GM18519 (cell line): ENCODE measurements around the gene KLK11.

Experiments used
- ATAC-seq: cut with Tn5 transposase; IDR thresholded peaks from one replicate; pipeline ENCODE4 v1.9.1; 2021; ENCODE audit warnings: mild to moderate bottlenecking, moderate library complexity; ENCODE audit not compliant: unreplicated experiment, low FRiP score

The KLK11 gene

DNA sequence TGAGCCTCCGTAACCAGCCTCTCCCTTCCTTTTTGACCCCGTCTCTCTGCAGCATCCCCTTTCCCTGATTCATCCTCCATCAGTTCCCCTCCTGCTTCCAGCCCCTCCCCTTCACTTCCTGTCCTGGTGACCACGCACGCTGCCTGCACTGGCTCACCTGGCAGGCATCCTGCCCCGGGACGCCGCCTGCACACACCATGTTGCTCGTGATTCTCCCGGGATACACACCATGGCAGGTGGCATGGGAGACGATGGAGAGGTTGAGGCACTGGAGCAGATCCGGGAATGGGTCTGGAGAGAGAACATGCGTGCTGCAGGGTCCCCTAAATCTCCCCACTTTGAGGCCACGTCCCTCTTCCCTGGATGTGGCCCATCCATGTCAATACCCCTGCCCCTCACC is 4.2 kb upstream of the KLK11 start:
- no peak for ATAC-seq

DNA sequence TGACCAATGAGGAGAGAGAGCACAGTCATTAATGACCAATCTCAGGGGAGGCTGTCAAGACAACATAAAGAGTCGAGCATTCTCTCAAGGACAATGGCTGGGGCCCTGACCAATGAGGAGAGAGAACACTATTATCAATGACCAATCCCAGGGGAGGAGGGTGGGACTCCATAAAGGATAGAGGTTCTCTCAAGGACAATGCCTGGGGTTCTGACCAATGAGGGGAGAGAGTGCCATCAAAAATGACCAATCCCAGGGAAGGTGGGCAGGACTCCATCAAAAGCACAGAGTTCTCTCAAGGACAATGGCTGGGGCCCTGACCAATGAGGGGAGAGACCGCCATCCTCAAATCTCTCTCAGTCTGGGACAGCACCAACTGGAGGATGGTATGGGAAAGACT is 3.3 kb upstream of the KLK11 start:
- no peak for ATAC-seq

DNA sequence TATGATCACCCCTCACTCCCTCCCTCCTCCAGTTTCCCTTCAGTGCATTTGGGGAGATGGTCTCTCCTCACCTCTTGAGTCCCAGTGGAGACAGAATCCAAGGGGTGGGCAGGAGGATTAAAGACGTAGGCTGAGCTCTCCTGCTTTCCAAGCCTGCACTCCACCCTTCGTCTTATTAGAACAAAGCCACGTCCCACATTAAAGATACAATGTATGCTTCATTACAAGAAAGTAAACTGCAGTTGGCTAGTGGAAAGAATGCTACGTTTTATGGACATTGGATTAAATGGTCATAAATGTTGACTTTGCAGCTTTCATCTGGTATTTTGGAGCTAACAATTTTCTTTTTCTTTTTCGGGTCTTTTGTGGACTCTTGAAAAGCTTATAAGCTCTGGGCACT is 1.5 kb upstream of the KLK11 start:
- no peak for ATAC-seq

DNA sequence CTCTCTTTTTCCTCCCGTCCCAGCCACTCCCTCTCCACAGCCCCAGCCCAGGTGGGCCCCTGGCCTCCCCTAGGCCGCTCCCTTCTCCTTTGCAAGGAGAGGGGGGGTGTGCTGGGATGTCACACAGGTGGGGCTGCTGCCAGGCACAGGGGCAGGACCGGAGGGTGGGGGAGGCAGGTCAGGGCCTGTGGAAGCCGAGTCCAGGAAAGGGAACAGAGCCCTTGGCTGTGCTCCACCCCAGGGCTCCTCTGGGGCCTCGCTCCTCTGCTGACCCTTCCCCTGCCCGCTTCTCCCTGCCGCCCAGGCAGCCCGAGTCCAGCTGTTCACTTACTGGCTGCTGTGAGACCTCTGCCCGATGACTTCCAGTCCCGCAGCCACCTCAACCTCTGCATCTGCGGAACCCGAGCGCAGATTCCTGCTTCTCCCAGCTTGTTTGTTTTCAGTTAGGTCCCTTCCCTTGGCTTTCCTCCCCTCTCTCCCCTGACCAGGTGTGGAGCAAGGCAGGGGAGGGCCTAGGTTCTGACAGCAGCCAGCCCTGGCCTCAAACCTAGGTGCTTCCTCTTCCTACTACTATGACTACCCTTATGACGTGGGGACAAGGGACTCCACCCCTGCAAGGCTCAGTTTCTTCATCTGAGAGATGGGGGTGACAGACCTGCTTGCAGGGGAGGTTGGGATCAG is 850 bp upstream of the KLK11 start:
- ATAC-seq = no peak

DNA sequence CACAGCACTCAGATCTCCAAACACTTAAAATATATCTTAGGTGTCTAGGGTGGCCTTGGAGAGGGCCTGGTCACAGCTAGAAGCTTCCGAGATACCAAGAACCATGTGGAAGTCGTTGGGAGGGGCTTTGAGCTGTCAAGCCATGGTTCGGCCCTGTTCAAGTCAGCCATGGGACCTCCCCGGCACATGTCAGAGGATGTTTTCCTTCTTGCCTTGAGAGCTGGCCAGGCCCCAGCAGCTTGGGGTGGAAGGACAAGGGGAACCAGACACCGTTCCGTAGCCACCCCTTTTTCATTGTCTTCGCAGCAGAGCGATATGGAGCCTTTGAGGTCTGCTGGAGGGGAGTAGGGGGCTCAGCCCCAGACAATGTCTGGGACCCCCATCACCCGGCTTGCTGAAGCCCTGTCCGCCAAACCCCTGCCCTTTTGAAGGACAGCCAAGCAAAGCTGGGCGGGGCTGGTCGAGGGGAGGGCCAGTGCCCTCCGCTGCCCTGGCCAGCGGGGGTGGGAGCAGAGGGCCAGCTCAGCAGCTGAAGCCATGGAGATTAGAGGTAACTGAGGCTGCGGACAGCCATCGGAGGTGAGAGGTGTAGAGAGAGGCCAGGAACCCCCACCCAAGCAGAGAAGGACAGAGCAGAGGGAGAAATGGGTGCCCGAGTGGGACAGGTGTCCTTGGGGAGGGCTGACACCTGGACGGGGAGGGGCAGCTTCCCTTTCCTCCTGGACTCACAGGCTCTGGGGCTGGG is 435 bp downstream of the KLK11 start:
- ATAC-seq = no peak

DNA sequence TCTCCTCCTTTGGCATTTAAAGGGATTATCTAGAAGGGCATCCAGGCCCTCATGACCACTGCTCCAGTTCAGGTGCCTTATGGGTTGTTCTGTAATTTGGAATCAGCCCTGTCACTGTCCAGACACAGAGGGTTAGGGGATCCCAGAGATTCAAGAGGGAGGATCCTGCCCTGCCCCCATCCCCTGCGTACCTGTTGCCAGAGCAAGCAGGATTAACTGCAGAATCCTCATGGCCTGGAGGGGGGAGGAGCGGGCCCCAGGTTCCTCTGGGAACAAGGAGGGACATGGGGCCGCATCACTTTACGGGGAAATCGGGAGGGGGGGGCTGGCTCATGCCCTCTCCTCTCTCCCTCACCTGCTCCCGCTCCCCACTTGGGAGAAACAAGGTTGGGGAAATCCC is 1.0 kb downstream of the KLK11 start:
- ATAC-seq = no peak

DNA sequence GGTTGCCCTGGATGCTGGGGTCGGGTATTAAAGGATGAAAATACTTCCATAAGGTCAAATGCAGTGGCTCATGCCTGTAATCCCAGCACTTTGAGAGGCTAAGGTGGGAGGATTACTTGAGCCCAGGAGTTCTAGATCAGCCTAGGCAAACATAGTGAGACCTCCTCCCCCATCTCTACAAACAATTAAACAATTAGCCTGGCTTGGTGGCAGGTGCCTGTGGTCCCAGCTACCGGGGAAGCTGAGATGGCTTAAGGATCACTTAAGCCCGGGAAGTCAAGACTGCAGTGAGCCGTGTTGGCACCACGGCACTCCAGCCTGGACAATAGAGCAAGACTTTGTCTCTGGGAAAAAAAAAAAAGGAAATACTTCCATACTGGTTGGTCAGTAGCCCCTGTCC is 1.5 kb downstream of the KLK11 start:
- ATAC-seq = no peak

DNA sequence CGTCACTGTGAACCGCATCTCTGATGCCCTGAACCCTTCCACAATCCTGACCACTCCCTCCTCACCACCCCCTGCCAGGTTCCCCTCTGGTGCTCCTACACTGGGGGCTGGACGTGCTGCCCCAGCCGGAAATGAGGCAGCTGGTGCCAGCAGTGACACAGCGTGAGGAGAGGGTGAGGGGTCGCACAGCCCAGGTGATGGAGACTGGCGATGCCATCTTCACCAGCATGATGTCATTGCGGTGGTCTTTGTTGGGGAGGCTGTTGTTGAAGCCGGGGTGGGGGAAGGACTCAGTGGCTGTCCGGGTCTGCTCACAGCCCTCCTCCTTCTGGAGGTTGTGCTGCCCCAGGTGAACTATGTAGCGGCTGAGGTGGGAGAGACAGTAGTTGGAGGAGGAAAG is 2.5 kb downstream of the KLK11 start:
- ATAC-seq = no peak

DNA sequence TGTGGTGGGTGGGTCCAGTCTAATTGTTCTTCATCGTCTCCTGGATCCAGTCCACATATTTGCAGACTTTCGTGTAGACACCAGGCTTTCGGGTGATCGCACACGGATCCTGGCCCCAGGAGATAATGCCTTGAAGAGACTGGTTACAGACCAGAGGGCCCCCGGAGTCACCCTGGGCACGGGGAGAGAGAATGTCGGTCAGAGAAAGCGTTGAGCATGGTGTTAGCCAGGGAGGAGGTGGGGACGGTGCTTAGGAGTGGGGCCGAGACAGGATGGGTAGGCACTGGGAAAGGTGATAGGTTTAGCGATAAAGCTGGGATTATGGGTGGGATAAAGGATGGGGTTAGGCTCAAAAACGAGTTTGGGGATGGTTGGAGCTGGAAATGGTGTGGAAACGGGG is 3.9 kb downstream of the KLK11 start:
- no peak for ATAC-seq

DNA sequence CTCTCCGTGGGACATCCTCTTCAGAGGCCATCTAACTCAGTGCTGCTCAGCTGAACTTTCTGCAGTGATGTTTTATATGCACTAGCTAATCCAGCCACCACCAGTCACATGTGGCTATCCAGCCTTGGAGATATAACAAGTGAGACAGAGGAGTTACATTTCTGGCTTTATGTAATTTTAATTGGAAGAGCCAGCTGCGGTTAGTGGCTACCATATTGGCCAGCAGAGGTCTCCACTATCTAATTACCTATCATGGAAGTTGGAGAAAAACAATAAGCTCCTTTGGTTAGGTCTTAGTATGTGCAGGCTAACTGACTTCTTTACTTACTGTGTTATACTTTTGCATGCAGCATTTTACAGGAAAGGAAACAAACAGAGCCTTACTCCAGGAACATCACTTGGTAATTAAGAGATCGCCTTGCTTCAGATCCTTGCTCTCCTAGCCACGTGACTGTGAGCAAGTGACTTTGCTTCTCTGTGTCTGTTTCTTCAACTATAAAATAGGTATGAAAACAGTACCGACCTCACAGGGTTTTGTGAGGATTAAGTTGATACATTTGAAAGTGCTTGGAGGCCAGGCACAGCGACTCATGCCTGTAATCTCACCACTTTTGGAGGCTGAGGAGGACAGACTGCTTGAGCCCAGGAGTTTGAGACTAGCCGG is 5.3 kb downstream of the KLK11 start:
- no peak for ATAC-seq

DNA sequence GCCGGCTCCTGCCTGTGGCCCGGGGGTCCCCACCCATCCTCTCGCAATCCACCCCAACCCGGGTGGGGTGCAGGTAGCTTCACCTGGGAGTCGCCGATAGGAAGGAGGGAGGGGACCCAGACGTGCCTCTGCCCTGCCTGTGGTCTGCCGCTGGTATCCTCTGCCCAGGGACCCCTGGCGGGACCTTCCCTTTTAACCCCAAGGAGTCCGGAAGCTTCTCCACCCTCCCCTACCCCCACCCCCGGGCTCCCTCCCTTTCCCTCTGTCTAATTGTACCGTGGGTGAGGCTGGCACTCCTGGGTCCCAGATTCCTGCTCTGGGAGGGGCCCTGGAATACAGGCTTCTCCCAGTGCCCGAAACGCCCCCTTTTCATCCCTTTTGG is 6.9 kb downstream of the KLK11 start, which contains the start of gene KLK10:
KLK10 (minus strand) TSS at position 166 of the 382 bp plus-strand sequence. CDS start 579 bp downstream, outside the sequence.
- ATAC-seq = no peak

DNA sequence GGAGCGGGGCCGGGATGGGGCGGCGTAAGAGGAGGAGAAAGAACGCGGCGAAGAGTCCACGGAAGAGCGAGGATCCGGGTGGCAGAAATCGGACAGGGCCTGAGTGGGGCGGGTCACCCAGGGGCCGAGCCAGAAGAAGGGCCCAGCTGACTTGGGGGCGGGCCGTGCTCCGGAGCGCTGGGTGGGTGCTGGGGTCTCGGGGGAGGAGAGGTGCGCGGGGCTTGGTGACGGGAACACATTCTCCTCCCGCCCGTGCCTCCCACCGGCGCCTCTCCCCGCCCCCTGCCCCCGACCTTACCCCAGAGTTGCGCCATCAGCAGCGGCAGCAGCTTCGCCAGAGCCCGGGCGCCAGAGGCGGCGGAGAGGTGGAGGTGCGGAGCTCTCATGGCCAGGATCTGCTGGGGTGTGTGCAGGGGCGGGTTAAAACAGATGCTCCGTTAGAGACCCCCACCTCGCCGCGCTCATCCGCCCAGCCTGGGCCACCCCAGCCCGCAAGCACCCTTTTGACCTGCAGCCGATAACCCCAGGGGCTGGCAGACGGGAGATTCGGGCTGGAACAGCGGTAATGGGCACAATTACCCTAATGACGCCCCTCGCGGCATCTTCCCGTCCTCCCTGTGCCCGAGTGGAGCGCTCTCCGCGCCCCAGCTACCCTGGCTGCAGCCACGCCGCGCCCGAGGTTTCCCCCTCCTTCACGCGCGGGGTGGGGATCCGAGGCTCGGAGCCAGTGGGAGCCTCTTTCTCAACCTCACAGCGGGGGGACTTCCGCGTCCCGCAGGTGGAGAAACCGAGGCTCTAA is 7.5 kb downstream of the KLK11 start:
- ATAC-seq = no peak

DNA sequence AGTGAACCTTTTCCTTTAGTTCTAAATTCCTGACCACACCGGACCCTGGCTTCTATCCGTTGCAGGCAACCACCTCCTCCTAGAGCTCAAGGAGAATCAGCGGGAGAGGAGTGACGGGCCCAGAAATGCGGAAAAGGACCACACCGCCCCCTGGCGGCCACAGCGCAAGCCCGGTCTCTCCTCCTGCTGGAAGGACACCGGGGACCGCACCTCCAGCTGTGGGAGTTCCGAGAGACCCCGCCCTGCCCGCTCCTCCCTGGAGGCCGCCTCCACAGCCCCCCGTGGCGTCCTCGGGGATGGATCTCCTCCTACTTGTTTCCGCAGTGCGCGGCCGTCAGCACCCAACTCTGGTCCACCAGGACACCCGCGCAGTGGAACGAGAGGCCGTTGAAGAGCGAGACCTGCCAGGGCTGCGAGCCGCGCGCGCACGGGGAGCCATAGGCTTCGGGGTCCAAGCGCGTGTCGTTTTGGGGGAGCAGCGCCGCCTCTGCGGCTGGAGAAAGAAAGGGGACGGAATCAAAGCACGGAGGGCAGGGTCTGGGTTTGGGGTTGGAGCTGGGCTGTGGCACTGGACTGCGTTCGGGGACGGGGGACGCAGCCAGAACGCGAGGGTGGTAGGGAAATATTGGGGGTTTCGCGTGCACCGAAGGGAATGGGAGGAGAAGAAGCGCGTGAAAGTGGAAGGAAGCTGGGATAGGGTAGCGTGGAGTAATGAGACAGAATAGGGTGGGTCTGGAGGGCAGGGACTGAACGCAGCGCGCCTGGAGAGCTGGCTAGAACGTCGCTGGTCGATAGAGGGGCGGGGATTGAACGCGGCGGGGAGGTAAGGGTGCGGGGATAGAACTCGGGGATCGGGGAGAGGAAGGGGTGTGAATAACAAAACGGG is 9.4 kb downstream of the KLK11 start:
- ATAC-seq = no peak

DNA sequence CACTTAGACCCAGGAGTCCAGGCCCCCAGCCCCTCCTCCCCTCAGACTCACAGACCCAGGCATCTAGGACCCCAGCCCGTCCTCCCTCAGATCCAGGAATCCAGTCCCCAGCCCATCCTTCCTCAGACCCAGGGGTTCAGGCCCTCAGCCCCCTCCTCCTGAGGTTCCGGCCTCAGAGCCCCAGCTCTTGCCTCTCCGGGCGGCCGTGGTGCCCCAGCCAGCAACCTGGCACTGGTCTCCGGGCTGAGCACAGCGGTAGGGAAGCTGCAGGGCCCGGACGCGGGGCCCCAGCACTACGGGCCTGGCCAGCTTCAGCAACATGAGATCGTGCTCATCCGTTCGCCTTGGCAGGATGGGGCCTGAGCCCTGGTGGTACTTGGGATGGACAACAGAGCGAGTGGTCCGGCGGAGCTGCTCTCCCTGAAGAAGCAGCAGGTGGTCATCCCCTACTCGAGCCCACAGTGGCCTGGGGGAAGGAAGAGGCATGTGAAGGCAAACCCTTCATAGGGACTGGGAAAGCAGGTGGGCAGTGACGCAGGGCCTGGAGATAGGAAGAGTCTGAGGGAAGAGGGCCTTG is 10.6 kb downstream of the KLK11 start:
- no peak for ATAC-seq

DNA sequence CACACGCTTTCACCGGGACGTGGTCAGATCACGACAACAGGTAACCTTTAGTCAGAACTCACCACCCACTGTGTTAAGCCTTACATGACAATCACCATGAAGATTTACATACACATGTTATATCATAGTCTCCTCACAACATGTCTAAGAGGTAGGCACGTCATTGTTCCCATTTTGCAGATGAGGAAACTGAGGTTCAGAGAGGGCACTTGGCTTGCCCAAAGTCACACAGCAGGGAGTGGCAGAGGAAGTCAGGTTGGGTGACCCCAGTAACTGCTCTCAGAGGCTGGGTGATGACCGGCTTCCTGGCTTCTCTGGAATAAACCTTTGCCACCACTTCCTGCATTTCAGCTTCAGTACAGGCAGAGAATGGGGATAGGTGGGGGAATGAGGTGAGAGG is 12.2 kb downstream of the KLK11 start:
- no peak for ATAC-seq

DNA sequence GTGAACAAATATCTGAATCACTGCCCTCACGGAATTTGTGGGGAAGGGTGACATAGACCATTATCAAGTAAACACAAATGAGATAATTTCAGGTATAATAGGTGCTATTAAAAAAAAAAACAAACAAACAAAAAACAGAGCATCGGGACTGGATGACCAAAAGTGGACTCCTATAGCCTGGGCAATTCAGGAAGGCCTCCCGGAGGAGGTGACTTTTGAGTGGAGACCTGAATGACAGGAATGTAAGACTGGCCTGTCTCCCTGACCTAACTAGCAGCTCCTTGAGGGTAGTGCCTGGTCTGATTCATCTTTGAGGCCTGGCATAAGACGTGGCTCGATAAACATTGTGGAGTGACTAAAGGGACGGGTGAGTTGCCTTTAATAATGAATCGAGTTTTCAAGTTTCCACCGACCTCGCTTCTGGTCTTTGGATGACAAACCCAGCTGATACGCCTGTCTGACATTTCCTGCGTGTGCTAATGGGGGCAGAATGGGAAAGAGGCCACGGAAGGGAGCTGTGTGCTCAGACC is 13.7 kb downstream of the KLK11 start:
- ATAC-seq = no peak

DNA sequence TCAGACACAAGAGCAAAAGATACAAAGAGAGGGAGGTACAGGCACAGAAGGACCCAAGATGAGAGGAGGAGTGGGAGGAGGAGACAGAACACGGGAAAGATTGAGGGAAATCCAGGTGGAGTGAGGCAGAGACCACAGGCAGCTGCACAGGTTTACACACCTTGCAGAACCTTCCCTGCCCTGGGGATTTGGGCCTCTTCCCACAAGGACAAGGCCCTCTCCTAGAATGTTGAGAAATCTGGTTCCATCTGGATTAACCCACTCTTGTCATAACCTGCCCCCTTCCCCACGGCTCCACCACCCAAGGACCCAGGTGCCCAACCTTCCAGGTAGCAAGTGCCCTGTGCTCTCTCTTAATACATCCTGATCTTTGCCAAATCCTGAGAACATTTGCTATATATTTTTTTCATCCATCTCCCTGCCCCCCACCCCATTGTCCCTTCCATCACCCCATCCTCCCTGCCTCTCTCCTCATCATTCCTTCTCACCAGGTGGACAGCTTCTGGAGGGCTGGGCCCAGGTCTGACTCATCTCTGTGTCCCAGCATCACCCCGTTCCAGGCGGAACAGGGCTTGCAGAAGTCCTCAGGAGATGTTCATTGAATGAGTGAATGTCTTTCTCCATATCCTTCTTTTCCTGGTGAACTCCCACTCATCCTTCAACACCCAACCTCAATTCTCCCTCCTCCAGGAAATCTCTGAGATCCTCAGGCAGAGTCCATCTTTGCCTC is 16.2 kb downstream of the KLK11 start:
- no peak for ATAC-seq

DNA sequence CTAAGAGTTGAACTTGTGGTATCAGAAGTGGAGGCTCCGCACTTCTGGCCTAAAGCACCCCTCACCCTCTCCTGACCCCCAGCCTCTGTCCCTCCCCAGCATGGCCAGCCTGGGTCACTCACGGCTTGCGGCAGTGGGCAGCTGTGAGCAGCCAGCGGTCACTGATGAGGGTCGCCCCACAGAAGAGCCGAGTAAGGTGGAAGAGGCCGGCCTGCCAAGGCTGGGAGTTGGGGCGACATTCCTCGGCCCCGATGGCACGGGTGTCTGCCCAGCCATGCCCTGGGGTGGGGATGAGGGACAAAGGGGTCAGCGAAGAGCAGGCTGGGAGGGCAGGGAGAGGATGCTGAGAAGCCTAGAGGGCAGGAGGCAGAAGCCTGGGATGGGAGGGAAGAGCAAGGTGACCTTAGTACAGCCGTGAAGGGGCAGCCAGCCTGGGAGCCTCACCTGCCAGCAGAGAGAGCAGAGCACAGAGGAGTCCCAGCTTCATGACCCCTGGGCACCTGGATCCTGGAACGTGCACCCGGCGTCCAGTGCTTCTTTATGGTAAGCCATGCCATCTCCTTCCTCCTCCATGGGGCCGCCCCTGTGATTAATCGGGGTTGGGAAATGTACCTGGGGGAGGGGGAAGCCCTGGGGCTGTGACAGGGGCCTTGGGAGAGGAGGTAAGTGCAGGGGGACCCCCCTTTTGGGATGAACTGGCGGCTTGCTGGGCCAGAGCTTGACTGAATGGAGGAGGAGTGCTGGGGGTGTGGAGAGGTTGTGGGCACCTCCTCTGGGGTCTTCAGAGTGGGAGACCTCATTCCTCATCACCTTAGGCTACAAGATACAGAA is 17.1 kb downstream of the KLK11 start:
- ATAC-seq = no peak
